Smooth muscle cell (in vitro differentiated cells): ENCODE measurements around the gene ATF2. TPM values are rescaled to one million over a fixed set of nuclear protein-coding genes. Genes with fewer than 3 reads are reported as not detected.
"Not testable (repeated sequence)": the region's sequence is repeated elsewhere in the genome, so short reads cannot be mapped to it uniquely, and the experiment has no call there.

Experiments used
- DNase-seq: peaks from one replicate; lab custom pipeline; 2025; ENCODE audit not compliant: unreplicated experiment; lab: John Stamatoyannopoulos, UW
- H2AFZ ChIP-seq: fragments of 200-600 bp; sonication (generic); 2 replicates; pipeline ENCODE4 v1.6.0; 2016; ENCODE audit warnings: antibody characterized with exemption, low read depth, mild to moderate bottlenecking
- H3F3A ChIP-seq: fragments of 200-600 bp; sonication (generic); 2 replicates; pipeline ENCODE4 v1.6.0; 2017; ENCODE audit warnings: antibody characterized with exemption, low read depth
- H3K27ac ChIP-seq: fragments of 200-600 bp; sonication (generic); 2 replicates; pipeline ENCODE4 v1.5.1; 2016; ENCODE audit warnings: low read depth, mild to moderate bottlenecking
- H3K27me3 ChIP-seq: fragments of 200-600 bp; sonication (generic); 2 replicates; pipeline ENCODE4 v1.6.1; 2016; ENCODE audit warnings: low read depth, mild to moderate bottlenecking
- H3K36me3 ChIP-seq: fragments of 200-600 bp; sonication (generic); 2 replicates; pipeline ENCODE4 v1.5.1; 2016; ENCODE audit warnings: low read depth
- H3K4me1 ChIP-seq: fragments of 200-600 bp; sonication (generic); 2 replicates; pipeline ENCODE4 v1.5.1; 2016; ENCODE audit warnings: low read depth
- H3K4me2 ChIP-seq: fragments of 200-600 bp; sonication (generic); 2 replicates; pipeline ENCODE4 v1.6.0; 2016; ENCODE audit warnings: mild to moderate bottlenecking
- H3K4me3 ChIP-seq: fragments of 200-600 bp; sonication (generic); 2 replicates; pipeline ENCODE4 v1.5.1; 2016; ENCODE audit warnings: mild to moderate bottlenecking
- H3K79me2 ChIP-seq: fragments of 200-600 bp; sonication (generic); 2 replicates; pipeline ENCODE4 v1.6.0; 2016; ENCODE audit warnings: low read depth, mild to moderate bottlenecking
- H3K9ac ChIP-seq: fragments of 200-600 bp; sonication (generic); 2 replicates; pipeline ENCODE4 v1.6.0; 2016; ENCODE audit warnings: low read depth
- H3K9me3 ChIP-seq: fragments of 200-600 bp; sonication (generic); replicated peaks from 2 replicates; pipeline ENCODE4 v1.5.1; 2016; ENCODE audit warnings: low read depth
- H4K20me1 ChIP-seq: fragments of 200-600 bp; sonication (generic); 2 replicates; pipeline ENCODE4 v1.6.0; 2016; ENCODE audit warnings: low read depth
- WGBS: methylation state at CpG from one replicate; pipeline ENCODE4 v1.1.7; 2016; ENCODE audit warnings: low lambda C conversion rate; 5-methylcytosine and 5-hydroxymethylcytosine counted together
- polyA plus RNA-seq: library from polyadenylated mRNA; unstranded; fragments of >200 nt; fragmentation: Nextera tagmentation; extraction: Ambion mirVana; gene quantifications from 2 replicates; pipeline ENCODE4 v1.2.1, GENCODE V29; 2016
- total RNA-seq: library from RNA; depleted of rRNA; stranded (reverse); fragments of >200 nt; gene quantifications from 2 replicates; pipeline ENCODE4 v1.2.3, GENCODE V29; 2014
- TF ChIP-seq, protein P1 (sequence below): fragments of 200-600 bp; sonication (generic); IDR thresholded peaks from 2 replicates; pipeline ENCODE4 v1.5.1; 2017; ENCODE audit warnings: borderline replicate concordance, mild to moderate bottlenecking, antibody characterized with exemption; ENCODE audit not compliant: insufficient read depth, poor library complexity, severe bottlenecking

ATF2 gene
- total and polyA plus RNA-seq, 2 experiments from 2014 or later, result 28.0 to 59.6 TPM

DNA sequence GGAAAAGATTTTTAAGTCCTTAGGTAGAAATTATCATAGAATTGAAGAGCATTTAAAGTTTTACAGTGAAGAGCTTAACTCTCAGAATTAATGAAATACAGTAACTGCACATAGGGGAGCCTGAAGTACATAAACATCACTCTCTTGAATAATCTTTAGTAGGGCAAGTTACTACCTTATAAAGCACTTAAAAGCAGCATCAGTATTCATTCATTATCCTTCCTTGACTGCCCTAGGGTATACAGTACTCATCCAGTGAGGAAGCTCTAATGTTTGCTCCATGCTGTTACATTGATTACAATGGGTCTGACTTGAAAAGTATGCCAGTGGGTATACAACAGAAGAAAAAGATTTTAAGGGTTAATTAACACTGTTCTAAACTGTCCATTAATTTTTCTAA lies 66.5 kb downstream of the ATF2 start:
- no peak overlapping the region for H3K27ac ChIP-seq
- H3K4me1 ChIP-seq, result no peaks in the 10 kb centered on the region
- no peak overlapping the region for H3K4me2 ChIP-seq
- H2AFZ ChIP-seq, result no peak overlapping the region
- H3K9me3 ChIP-seq, result no peaks in the 10 kb centered on the region
- TF ChIP-seq, protein P1, sequence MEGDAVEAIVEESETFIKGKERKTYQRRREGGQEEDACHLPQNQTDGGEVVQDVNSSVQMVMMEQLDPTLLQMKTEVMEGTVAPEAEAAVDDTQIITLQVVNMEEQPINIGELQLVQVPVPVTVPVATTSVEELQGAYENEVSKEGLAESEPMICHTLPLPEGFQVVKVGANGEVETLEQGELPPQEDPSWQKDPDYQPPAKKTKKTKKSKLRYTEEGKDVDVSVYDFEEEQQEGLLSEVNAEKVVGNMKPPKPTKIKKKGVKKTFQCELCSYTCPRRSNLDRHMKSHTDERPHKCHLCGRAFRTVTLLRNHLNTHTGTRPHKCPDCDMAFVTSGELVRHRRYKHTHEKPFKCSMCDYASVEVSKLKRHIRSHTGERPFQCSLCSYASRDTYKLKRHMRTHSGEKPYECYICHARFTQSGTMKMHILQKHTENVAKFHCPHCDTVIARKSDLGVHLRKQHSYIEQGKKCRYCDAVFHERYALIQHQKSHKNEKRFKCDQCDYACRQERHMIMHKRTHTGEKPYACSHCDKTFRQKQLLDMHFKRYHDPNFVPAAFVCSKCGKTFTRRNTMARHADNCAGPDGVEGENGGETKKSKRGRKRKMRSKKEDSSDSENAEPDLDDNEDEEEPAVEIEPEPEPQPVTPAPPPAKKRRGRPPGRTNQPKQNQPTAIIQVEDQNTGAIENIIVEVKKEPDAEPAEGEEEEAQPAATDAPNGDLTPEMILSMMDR, result no peak
- peaks cover 4% of the 10 kb centered on the region for H3K79me2 ChIP-seq
- H4K20me1 ChIP-seq, result peaks cover 46% of the 10 kb centered on the region
- no peak overlapping the region for H3K9ac ChIP-seq
- peaks cover 11% of the 10 kb centered on the region for H3K36me3 ChIP-seq
- H3F3A ChIP-seq, result no peaks in the 10 kb centered on the region
- H3K4me3 ChIP-seq, result no peak overlapping the region
- no peaks in the 10 kb centered on the region for H3K27me3 ChIP-seq
- DNase-seq, result no peak

DNA sequence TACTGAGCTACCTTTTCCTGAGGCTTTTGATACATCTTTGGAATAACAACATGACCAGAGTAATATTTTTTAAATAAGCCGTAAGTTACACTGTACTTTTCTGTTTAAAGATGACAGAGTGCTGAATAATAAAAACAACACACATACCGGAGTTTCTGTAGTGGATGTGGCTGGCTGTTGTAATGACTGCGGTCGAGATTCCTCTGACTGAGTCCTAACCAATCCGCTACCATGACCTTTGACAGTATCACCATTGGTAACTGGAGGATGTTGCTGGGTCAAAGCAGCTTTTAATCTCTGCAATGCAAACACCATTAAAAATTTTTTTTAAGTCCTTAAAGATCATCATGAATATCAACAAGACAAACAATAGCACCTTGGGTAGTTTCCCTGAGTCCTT lies 70.7 kb downstream of the ATF2 start:
- peaks cover 15% of the 10 kb centered on the region for H3K36me3 ChIP-seq
- no peak overlapping the region for H2AFZ ChIP-seq
- no peaks in the 10 kb centered on the region for H3K79me2 ChIP-seq
- H3K4me1 ChIP-seq, result no peaks in the 10 kb centered on the region
- H3F3A ChIP-seq, result no peaks in the 10 kb centered on the region
- no peak for DNase-seq
- H3K27ac ChIP-seq, result no peak overlapping the region
- H3K27me3 ChIP-seq, result no peaks in the 10 kb centered on the region
- WGBS, result 96% methylated on average over 5 of the region's 5 CpGs
- H4K20me1 ChIP-seq, result peaks cover 24% of the 10 kb centered on the region
- H3K4me3 ChIP-seq, result no peak overlapping the region
- H3K9me3 ChIP-seq, result no peaks in the 10 kb centered on the region
- no peak overlapping the region for H3K4me2 ChIP-seq
- TF ChIP-seq, protein P1, result no peak
- no peak overlapping the region for H3K9ac ChIP-seq

DNA sequence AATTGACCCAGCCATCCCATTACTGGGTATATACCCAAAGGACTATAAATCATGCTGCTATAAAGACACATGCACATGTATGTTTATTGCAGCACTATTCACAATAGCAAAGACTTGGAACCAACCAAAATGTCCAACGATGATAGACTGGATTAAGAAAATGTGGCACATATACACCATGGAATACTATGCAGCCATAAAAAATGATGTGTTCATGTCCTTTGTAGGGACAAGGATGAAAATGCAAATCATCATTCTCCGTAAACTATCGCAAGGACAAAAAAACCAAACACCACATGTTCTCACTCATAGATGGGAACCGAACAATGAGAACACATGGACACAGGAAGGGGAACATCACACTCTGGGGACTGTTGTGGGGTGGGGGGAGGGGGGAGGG lies 83.9 kb downstream of the ATF2 start:
- WGBS, result over 99% methylated on average over 4 of the region's 4 CpGs
- not testable (repeated sequence) for H3K9ac ChIP-seq, H2AFZ ChIP-seq, H3K27me3 ChIP-seq, H3K27ac ChIP-seq, H3F3A ChIP-seq, DNase-seq, H3K9me3 ChIP-seq, H3K36me3 ChIP-seq, H3K4me3 ChIP-seq, H3K4me1 ChIP-seq, H3K79me2 ChIP-seq, H3K4me2 ChIP-seq
- peaks cover 12% of the 10 kb centered on the region for H4K20me1 ChIP-seq

DNA sequence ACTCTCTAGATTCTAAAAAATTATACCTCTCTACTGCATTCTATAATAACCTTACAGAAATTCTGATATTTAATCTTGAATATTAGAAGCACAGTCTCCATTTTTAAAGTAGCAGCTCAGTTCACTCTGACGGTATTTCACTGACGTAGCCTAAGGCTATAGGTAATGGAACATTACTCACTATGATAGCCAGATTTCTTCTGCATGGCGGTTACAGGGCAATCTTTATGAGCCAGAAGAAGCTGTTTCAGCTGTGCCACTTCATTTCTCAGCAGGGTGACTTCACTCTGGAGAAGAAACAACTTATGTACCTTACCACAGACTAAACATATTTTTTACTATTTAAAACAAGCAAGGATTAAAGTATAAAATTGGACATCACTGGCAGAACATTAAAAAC lies 87.5 kb downstream of the ATF2 start:
- Histone ChIP-seq H3K36me3 (peaks cover 26% of the 10 kb centered on the region), H2AFZ (no peak overlapping the region), H3K4me3 (no peak overlapping the region), H3K79me2 (no peaks in the 10 kb centered on the region), H3K9ac (no peak overlapping the region), H3F3A (no peaks in the 10 kb centered on the region), H3K9me3 (no peaks in the 10 kb centered on the region), H4K20me1 (peaks cover 7% of the 10 kb centered on the region), H3K27ac (peak overlapping the region; percentile 9), H3K27me3 (no peaks in the 10 kb centered on the region), H3K4me2 (no peak overlapping the region), H3K4me1 (no peaks in the 10 kb centered on the region)
- TF ChIP-seq, protein P1, result no peak
- no peak for DNase-seq
- WGBS, result 70% methylated on average over 3 of the region's 3 CpGs
